Measurements from ENCODE around the gene ROBO1.

- TF ChIP-seq POLR2A (IDR thresholded peaks at IDR 0.05) (no peak), CTCF (IDR thresholded peaks at IDR 0.05) (no peak), POLR2AphosphoS5 (IDR thresholded peaks at IDR 0.05) (no peak)
These were observed 49.4 kb upstream of the ROBO1 start for GRCh38 chr3:79817224-79817623.
